Activated CD8-positive, alpha-beta memory T cell treated with anti-CD3 and anti-CD28 coated beads, Interleukin-2, amount 50 U/mL, for 4 hours (primary cell): ENCODE measurements around the gene RAB22A.
A peak's percentile ranks its signal among the peaks of the same experiment; 100 is the strongest.

Experiments used
- DNase-seq: peaks from one replicate; pipeline ENCODE4 v3.0.0-alpha.2; 2020

RAB22A gene, protein sequence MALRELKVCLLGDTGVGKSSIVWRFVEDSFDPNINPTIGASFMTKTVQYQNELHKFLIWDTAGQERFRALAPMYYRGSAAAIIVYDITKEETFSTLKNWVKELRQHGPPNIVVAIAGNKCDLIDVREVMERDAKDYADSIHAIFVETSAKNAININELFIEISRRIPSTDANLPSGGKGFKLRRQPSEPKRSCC

DNA sequence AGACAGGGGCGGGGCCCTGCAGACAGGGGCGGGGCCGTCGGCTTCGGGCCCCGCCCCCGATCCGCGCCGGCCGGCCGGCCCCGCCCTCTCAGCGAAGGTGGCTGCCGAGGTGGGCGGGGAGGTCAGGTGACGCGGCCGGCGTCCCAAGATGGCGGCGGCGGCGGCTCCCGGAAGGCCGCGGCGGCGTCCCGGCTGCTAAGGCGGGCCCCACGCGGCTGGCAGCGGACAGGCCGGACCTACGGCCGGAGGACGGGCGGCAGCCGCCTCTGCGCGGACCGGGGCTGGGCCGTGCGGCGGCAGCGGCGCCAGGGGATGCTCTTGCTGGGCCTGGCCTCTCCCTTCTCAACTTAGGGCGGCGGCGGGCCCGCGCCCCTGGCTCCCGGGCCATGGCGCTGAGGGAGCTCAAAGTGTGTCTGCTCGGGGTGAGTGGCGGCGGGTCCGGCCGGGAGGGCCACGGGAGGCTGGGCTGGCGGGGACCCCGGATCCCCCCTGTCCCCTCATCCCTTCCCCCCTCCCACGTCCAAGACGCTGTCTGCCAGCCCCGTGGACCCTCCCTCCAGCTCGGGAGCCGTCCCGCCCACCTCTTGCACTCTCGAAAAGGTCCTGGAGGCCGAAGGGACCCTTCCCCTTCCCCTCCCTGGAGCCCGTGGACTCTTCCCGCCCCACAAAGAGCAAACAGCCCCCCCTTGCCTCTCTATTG lies at the start of gene RAB22A:
Gene RAB22A (plus strand): TSS at position 125 of the 700 bp plus-strand sequence. CDS start 262 bp downstream, at position 387.
- DNase-seq, result peak; percentile 81

DNA sequence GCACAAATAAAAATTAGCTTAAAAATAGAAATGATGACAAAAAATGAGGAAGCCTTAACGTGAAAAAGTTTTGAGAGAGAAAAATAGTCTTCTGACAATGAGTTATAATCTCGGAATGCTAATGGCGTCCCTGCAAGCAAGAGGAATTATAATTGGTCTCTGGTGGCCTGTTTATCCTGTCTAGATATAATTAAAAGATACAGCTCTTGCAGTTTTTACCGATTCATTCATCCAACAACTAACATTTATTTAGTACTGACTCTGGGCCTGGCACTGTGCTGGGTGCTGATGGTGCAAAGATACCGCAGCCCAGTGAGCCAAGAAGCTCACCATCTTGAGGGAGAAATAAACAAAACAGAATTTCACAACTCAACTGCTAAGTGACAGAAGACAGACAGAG lies 49.5 kb upstream of the RAB22A start:
- no peak for DNase-seq

DNA sequence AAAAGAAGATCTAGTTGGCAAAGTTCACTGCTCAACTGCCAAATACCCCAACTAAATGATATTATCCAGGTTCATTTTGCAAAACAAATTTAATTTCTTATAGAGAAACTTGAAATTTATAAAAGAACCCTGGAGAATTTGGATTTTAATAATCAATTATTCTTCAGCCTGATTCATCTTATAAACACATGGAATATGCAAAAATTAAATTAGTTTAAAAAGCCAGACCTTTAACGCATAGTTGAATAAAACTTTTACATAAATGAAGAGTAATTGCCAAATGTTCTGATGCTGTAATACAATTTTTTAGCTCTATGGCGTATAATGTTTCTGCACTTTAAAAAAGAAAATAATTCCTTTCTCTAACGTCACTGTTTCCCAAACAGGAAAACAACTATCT lies 47.9 kb upstream of the RAB22A start:
- DNase-seq, result no peak

DNA sequence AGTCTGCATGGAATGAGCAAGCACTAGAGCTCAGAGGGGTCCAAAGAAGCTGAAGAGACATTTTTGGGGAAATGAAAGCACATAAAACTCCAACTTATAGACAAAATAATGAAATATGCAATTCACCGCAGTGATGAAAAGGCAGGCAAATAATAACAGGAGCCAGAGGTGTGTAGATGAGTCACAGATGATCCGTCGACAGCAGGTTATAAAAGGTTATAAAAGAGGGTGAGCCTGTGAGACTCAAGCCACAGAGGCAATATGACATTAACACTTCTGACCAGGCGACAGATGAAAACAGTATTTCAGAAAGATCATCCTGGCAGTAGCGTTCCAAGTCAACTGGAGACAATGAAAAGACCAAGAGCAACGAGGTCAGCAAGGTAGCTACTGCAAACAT lies 45.2 kb upstream of the RAB22A start:
- DNase-seq, result no peak

DNA sequence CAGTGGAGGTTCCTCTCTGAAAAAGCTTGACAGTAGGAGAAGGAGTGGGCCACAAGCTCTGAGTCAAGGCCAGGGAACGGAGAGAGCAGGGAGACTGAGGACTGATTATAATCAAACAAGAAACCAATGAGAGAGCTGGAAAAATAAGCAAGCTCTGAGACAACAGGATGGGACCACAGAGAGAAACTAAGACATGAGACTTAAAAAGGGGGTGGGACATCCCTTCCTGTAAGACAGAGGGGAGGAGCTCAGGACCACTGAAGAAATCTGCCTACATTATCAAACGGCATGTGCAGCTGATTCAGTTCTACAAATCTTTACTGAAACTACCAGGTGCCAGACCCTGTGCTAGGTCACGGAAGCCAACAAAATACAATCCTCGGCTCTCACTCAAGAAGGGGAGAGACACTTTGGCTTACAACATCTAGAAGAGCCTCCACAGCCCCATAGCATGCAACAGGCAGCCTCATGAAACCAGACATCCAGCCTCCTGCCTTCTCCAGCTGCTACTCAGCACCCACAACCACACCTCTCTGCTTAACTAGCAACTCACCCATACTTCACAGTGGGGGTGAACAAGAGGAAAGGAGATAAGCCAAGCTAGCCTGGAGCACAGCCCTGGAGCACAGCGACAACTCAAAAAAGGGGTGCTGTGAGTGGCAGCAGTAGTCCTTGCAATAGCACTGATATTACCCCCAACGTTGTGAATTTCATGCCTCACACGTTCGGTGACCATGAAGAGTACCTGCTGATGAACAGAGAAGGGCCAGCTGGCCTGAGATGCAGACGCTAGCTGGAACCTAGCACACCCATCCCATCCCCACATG lies 41.9 kb upstream of the RAB22A start:
- no peak for DNase-seq

DNA sequence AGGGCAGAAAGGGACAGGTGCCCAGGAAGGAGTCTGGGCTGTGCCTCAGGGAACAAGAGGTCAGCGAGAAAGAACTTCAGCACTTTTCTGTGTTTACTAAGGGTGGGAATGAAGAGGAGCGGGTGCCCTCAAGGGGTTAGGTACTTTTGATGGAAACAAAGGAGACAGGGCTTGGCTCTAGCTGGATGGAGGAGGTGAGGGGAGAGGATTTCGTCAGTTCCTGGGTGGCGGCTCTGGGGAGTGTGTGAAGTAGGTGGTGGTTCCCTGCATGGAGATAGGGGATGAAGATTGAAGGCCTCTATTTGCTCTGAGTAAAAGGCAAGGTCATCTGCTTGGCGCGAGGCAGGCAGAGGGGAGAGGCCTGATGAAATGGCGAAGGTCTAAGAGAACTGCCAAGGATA lies 41.1 kb upstream of the RAB22A start:
- DNase-seq, result no peak

DNA sequence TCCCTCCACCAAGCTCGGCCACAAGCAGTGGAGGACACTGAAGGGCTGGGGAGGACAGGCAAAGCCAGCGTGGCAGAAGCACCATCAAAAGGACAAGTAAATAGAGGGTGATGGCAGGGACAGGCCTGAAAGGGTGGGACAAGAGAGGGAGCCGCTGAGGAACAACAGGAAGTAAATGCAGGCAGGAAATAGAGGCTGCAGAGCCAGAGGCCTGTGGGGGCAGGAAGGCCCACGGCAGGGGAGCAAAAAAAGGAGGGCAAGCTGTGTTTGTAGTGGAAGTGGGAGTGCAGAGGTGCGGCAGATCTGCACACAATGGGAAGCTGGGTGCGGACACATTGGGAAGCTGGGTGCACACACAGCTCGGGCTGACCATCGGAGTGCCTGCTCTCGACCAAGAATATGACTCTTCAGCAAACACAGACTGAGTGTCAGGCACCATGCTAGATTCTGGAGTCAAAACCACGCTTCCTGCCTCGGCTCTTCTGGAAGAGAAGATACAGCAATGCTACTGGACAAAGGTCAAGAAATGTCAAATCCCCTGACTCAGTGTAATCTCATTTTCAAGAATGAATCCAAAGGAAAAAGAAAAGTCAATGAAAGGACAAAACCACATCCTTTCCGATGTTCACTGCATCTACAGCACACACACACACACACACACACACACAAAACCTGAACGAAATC lies 40.4 kb upstream of the RAB22A start:
- DNase-seq, result no peak

DNA sequence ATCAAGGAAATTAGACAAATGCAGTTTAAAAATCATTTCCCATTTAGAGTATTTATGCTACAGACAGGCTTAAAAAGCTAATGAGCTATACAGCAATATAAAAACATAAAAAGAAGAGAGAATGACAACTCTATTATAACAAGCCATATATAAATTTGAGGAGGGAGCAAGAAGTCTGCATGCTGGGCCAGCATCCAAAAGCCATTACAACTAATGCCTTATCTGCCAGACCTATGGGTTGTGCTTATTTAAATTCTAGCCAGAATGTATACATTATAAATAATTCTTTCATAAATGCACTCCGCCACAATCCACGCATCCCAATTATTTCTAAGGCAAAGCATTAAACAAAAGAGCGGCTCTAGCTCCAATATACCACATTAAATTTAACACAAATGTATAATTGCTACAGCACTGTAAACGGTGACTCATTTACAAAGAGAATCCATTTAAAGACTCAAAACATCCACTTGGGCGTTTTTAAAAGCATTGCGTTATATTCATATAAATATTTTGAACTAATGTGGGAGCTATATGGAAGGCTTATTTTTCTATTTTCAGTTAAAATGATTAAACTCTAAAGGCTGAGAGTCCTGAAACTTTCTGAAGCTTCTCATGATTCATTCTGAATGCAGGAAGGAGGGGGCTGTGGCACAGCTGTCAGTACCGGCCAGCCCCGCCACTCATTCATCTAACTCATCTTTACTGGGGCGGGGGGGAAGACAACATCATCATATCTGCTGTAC lies 37.7 kb upstream of the RAB22A start:
- no peak for DNase-seq

DNA sequence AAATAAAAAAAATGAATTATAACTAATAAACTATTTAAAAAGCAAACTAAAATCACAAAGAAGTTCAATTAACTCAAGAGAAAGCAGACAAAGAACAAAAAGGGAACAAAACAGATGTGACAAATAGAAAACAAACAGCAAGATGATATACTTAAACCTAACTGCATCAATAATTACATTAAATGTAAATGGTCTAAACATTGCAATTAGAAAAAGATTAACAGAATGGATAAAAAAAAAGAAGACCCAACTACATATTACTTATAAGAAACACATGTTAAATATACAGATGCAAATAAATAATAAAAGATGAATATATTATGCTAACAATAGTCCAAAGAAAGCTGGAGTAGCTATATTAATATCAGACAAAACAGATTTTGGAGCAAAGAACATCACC lies 35.1 kb upstream of the RAB22A start:
- DNase-seq, result no peak

DNA sequence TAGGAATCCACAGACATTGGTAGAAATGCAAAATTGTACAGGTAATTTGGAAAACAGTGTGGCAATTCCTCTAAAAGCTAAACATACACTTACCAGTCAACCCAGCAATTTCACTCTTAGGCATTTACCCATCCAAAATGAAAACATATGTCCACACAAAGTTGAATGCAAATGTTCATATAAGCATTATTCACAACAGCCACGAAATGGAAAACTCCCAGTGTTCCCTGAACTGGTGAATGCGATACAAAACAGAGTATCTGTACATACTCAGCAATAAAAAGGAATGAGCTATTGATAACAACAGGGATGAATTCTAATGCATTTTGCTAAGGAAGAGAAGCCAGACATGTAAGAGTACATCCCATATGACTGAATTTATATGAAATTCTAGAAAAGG lies 32.4 kb upstream of the RAB22A start:
- DNase-seq, result no peak

DNA sequence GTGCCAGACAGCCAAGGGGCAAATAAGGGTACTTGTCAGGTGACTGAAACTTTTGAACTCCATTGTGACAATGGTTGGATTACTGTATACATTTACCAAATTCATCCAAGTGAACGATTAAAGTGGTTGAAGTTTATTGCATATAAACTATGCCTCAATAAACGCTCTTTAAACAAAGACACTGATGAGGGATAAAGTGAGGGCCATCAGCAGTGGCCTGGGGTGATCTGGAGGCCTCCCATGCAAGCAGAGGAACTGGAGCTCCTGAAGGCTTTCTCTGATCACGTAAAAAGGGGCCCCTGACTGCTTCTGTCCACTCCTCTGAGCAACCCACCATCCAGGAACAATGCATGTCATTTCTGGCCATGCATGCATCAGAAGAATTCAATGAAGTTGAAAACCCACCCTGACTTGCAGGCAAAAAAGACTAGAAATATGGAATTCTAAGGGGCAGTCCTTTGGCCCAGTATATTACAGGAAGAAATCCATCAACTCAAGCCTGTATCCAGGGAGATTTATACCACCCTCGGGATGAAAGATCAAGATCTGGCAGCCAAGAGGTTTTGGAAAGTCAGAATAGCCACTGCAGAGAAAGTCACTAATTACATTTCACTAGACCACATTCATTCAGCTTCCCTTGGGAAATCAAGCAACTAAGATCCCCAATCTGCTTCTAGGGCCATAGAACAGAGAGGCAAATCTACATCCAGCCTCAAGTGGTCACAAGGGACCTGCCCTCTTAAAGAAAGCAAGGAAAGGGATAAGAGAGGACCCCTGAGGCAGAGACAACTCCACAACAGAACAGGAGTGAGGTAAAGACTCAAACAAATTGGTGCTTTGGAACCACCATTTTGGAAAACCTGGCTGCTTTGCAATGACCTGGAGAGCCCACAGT lies 31.7 kb upstream of the RAB22A start:
- no peak for DNase-seq

DNA sequence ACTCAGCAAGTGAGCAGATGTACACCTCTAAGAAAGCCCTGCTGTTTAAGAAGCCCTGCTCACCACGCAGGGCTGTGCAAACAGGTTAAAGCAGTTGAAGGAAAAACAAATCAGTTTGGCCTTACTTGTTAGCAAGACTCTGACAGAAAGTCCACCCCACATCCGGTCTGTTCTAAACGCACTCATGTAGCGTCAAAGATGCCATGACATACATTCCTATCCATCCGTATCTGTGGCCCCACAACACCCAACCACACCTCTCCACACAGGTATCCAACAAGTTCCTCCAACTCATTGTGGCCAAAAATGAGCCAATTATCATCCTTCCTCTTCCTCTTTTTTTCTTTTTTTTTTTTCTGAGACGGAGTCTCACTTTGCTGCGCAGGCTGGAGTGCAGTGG lies 22.8 kb upstream of the RAB22A start:
- no peak for DNase-seq

DNA sequence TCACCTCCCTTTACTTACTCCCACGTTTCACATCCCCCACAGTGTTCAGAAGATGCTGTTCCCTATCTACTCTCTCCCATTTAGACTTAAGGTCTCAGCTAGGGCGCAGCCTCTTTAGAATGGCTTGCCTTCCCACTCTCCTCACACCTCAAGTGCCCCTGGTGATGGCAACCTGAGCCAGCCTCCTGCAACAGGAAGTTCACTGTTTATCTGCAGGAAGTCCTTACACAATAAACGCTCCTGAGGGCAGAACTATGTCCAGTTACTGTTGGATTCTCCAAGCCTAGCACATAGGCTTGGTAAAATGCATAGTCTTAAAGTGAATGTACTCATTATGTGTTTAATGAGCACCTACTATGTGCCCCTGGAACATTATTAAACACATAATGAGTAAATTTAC lies 21.9 kb upstream of the RAB22A start:
- no peak for DNase-seq

DNA sequence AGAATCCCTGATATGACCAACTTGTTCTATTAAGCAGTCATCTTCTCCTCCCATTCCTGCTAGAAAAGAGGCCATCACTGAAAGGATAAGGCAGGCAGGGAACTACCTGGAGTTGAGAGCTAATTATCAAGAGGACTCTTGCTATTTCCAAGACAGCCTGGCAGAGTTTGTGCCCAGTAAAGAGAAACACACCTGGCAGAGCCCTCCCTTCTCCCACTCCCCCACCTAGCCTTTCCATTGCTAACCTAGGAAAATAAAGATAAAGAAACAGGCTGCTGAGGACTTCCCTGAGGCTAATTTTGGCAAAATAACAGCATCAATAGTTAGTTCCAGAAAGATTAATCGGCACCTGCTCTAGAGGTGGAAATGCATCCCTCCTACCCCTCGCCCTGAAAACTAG lies 20.4 kb upstream of the RAB22A start:
- DNase-seq, result no peak

DNA sequence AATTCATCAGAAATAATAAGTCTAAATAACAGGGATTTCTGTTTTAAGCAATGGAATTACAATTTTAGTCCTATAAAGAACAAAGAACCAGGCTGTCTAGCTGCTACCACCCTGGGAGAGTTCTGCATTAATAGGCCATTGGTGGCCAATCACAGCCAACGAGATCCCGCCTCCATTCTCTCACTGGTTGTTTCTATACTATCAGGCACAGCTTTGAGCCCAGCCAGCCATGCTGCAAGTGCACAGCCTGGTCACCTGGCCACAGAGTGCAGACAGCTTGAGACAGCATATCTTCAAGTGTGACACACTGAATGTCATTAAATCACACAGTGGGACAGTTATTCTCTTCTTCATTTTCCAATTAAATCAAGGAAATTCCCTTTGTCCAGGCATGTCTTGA lies 16.1 kb upstream of the RAB22A start:
- DNase-seq, result no peak

DNA sequence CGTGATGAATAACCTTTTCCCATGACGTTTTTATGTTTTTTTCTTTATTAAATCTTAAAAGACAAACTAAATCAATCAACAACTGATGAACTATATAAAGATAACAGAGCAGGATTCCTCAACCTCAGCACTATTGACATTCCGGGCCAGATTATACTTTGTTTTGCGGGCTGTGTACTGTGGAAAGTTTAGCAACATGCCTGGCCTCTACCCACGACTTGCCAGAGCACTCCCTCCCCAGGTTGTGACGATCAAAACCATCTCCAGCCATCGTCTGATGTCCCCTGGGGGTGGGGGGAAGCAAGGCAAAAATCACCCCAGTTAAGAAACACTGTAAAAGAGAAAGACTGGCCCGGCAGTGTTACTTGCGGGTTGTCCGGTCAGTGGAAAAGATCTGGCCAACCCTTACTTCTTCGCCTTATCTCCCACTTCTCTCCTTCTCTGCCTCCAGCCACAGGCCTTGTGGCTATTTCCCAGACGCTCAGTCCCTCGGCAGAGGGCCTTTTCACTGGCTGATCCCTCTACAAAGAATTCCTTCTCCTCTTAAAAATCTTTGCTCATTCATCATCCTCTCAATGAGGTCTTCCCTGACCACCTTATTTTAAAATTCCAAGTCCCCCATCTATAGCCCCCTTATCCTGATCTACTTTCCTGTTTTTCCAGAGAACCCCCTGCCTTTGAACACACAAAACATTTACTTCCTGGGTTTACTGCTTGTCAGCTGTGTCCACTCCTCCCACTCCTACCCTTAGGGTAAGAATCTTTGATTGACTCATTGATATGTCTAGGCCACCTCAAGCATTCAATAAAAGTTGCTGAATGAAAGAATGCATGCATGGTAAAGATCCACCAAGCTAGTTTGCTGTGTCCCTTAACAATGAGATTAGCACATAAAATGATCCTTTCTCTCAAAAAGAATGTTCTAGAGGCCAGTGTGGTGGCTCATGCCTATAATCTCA lies 14.7 kb upstream of the RAB22A start:
- no peak for DNase-seq

DNA sequence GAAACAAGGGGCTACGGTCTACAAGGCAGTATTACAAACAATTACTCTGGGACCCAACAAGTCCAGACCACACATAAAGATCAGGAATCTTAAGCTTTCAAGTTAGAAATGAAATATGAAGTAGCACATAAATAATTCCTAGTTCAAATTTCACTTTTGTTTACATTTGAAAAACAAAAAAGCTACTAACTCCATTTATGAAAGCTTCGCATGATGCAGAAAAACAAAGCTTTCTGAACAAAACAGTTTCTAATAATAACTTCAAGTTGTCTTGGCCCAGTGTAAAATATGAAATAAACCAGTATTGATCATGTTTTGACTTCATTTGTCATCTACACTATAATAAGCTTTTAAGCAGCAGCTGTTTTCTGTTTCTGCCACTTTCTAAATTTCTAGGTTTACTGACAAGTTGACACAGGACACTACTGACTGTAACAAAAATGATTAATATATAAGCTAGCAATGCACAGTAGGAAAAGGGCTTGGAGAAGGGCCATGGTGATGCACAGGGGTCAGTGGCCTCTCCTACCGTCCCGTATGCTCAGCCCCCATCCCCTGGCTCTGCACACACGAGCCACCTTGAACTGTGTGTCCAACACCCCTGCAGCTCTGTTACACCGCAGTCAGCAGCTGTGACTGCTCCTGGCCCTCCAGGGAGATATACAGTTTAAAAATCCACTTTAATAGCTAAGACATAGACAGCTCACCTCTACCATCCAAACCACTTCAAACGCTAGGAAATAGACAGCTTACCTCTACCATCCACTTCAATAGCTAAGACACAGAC lies 13.3 kb upstream of the RAB22A start:
- DNase-seq, result no peak

DNA sequence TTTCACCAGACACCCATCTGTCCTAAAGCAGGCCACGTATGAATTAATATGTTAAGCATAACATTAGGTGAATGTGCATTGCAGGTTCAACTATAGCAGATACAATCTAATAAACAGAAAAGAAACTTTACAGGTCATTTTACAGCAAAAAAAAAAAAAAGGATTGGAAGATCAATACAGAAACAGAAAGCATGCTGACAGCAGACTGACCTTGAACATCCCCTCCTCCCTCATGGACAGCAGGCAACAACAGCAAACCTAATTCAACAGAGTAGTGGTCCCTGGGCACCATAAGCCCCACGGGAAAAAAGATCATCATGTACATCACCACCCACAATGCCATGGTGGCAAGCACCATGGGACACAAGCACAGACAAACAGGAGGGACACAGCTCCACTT lies 12.1 kb upstream of the RAB22A start:
- no peak for DNase-seq

DNA sequence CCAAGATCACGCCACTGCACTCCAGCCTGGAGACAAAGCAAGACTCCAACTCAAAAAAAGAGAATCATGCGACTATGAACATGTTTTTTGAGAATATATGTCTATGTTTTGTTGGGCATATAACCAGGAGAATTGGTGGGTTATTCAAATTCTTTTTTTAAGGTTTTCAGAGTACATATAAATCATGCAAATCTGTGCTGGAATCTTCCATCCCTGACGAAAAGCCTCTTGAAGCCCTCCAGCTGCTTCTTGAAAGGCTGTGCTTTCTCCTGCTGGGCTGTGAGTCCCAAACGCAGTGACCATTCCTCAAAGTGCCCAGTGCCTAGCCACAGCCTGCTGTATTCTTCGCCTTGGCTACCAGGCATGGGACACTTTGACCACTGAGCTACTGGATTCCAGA lies 9.2 kb upstream of the RAB22A start:
- no peak for DNase-seq

DNA sequence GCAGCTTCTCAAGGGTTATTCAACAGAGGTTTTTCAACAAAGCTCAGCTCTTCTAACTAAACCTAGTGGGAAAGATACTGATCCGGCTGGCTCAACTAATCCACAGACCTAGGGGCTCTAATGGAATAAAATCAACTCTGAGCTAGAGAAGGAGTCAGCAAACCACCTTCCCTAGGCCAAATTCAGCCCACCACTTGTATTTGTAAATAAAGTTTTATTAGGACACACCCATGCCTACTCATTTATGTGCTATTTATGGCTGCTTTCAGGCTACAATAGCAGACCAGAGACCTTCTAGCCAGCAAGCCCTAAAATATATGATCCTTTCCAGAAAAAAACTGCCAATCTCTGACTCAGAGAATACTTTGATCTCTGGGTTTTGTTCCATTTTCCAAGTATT lies 6.0 kb upstream of the RAB22A start:
- no peak for DNase-seq
